Cardiac fibroblast (primary cell): Measurements from ENCODE around the gene UBE4B.
A peak's percentile ranks its signal among the peaks of the same experiment; 100 is the strongest.
"Not testable (repeated sequence)": the region's sequence is repeated elsewhere in the genome, so short reads cannot be mapped to it uniquely, and the experiment has no call there.

Source experiments
- DNase-seq, 2 donors: peaks; one replicate each; pipeline versions ENCODE4 v3.0.0 to v3.0.0-alpha.2; 2010; ENCODE audit warnings: low read depth in 2 of 2
- H3K4me3 ChIP-seq, 2 donors: replicated peaks in 1 of 2; 1 replicate in 1 of 2; 2 replicates in 1 of 2; pipeline ENCODE4 v1.5.1; 2011; ENCODE audit warnings: low read depth in 2 of 2, low read length in 2 of 2, mild to moderate bottlenecking in 2 of 2, moderate library complexity in 1 of 2
- CTCF ChIP-seq: IDR thresholded peaks from one replicate; pipeline ENCODE4 v1.5.1; 2011; ENCODE audit warnings: low read depth, mild to moderate bottlenecking, low read length, inconsistent platforms

UBE4B gene

GRCh38 chr1:10105484-10105883 lies 72.7 kb downstream of the UBE4B start:
- no peak for TF ChIP-seq CTCF
- no peak overlapping the region for H3K4me3 ChIP-seq
- DNase-seq: peak in 1 of 2 donors; percentile 15

GRCh38 chr1:10106241-10106640 lies 73.5 kb downstream of the UBE4B start:
- no peak for TF ChIP-seq CTCF
- DNase-seq: no peak
- no peak overlapping the region for H3K4me3 ChIP-seq

- TF ChIP-seq CTCF: no peak
- no peak overlapping the region for H3K4me3 ChIP-seq
- DNase-seq: no peak
Measured at GRCh38 chr1:10106756-10107475, 74.2 kb downstream of the UBE4B start.

- not testable (repeated sequence) for DNase-seq, H3K4me3 ChIP-seq
Measured at GRCh38 chr1:10107476-10107847, 74.7 kb downstream of the UBE4B start.

- H3K4me3 ChIP-seq: no peak overlapping the region
- DNase-seq: peak; percentile 59 to 83
- TF ChIP-seq CTCF: no peak
Measured at GRCh38 chr1:10108134-10108663, 75.4 kb downstream of the UBE4B start.

- no peak for TF ChIP-seq CTCF
- peak in 1 of 2 donors; percentile 22 for DNase-seq
- no peak overlapping the region for H3K4me3 ChIP-seq
Measured at GRCh38 chr1:10108948-10109708, 76.4 kb downstream of the UBE4B start.

GRCh38 chr1:10113501-10113900 lies 80.7 kb downstream of the UBE4B start:
- H3K4me3 ChIP-seq: no peak overlapping the region
- TF ChIP-seq CTCF: no peak
- no peak for DNase-seq
